Naive thymus-derived CD8-positive, alpha-beta T cell (primary cell): ENCODE data around the gene PFKFB2. TPM values are rescaled to one million over a fixed set of nuclear protein-coding genes. Genes with fewer than 3 reads are reported as not detected.

Source experiments
- ATAC-seq, 2 donors: fragments of 150-1000 bp; cut with Tn5 transposase in 1 of 2; sonication (Bioruptor Pico), chemical (Tn5 transposase) in 1 of 2; 1 replicate in 1 of 2; 2 replicates in 1 of 2; pipeline ENCODE4 v1.10.0; 2021; ENCODE audit warnings: mild to moderate bottlenecking in 2 of 2, moderate library complexity in 2 of 2
- POLR2A ChIA-PET: fragments of 350-600 bp; sonication (Branson Sonifier 250); formaldehyde crosslinking; loops from one replicate; lab custom pipeline; 2021; ENCODE audit warnings: antibody characterized with exemption; lab: Charles Lee
- DNase-seq, 10 donors: peaks; one replicate each; pipeline versions ENCODE4 v3.0.0 to v3.0.0-alpha.2; 2020 to 2022
- H3K27ac Mint-ChIP-seq, 10 donors: one replicate each; pipeline ENCODE4 v1.8.0; 2020 to 2022; ENCODE audit warnings: mild to moderate bottlenecking in 10 of 10, mixed read lengths in 10 of 10, moderate library complexity in 4 of 10, inconsistent platforms in 1 of 10
- H3K27me3 Mint-ChIP-seq, 5 donors: one replicate each; pipeline ENCODE4 v1.8.0; 2021 to 2022; ENCODE audit warnings: mixed read lengths in 5 of 5
- H3K36me3 Mint-ChIP-seq, 3 donors: one replicate each; pipeline ENCODE4 v1.8.0; 2020 to 2022; ENCODE audit warnings: mixed read lengths in 3 of 3, mild to moderate bottlenecking in 2 of 3, inconsistent platforms in 1 of 3
- H3K4me1 Mint-ChIP-seq, 4 donors: one replicate each; pipeline ENCODE4 v1.8.0; 2021 to 2022; ENCODE audit warnings: mixed read lengths in 4 of 4
- H3K4me3 Mint-ChIP-seq, 10 donors: one replicate each; pipeline ENCODE4 v1.8.0; 2020 to 2022; ENCODE audit warnings: mild to moderate bottlenecking in 10 of 10, mixed read lengths in 10 of 10, moderate library complexity in 6 of 10, inconsistent platforms in 1 of 10
- H3K9me3 Mint-ChIP-seq, 9 donors: one replicate each; pipeline ENCODE4 v1.8.0; 2020 to 2022; ENCODE audit warnings: mixed read lengths in 9 of 9, mild to moderate bottlenecking in 3 of 9, inconsistent platforms in 1 of 9, moderate library complexity in 1 of 9
- polyA plus RNA-seq, 3 donors: library from polyadenylated mRNA; unstranded; fragments of 300-500 nt; fragmentation: Illumina TruSeq; gene quantifications; one replicate each; pipeline ENCODE4 v1.2.3, GENCODE V29; 2021
- total RNA-seq, 8 experiments: library from RNA in 2 of 8; stranded (reverse) in 2 of 8; gene quantifications; one replicate each; pipeline ENCODE4 v1.2.3 and lab custom pipeline; 2021 to 2026

Gene PFKFB2
- total and polyA plus RNA-seq, 5 experiments from 2014 or later = 1.0 to 6.5 (median 1.3) TPM

GRCh38 chr1:207064561-207064960, 11.5 kb downstream of the PFKFB2 start:
- Mint-ChIP-seq H3K36me3 (peaks cover 6 to 54% (median 14%) of the 10 kb centered on the region in 3 donors), H3K27me3 (no peaks in the 10 kb centered on the region), H3K4me3 (no peak overlapping the region), H3K4me1 (peaks cover 7 to 16% (median 8%) of the 10 kb centered on the region in 4 donors), H3K27ac (no peak overlapping the region), H3K9me3 (no peaks in the 10 kb centered on the region)
- ATAC-seq = no peak
- no peak for DNase-seq
- POLR2A ChIA-PET = no interaction called here

DNA sequence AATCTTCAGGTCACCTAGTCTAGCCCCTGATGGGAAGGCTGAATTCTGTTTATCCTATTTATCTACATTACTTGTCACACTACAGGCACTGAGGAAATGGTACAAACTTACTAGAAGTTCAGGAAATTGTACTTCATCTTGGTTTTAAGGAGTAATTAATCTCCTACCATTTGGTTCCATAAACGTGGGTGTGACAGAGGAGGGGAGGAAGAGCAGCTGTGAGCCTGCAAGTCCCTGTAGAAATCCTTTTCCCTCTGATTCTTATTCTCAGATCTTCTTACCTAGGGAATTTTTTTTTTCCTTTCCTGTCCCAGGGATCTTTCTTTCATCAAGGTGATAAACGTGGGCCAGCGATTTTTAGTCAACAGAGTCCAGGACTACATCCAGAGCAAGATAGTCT, 14.1 kb downstream of the PFKFB2 start:
- Mint-ChIP-seq H3K4me3 (no peak overlapping the region), H3K36me3 (peaks cover 6 to 41% (median 10%) of the 10 kb centered on the region in 3 donors), H3K4me1 (peaks cover 17 to 42% (median 35%) of the 10 kb centered on the region in 4 donors), H3K27ac (peak overlapping the region in 1 of 10 donors; percentile 62), H3K27me3 (no peaks in the 10 kb centered on the region), H3K9me3 (no peaks in the 10 kb centered on the region)
- DNase-seq = no peak
- no peak for ATAC-seq
- POLR2A ChIA-PET = no interaction called here

- Mint-ChIP-seq H3K36me3 (peaks cover 1 to 36% (median 5%) of the 10 kb centered on the region in 3 donors), H3K27me3 (no peaks in the 10 kb centered on the region), H3K9me3 (no peaks in the 10 kb centered on the region), H3K4me3 (no peak overlapping the region), H3K27ac (peak overlapping the region in 1 of 10 donors; percentile 62), H3K4me1 (peaks cover 18 to 44% (median 40%) of the 10 kb centered on the region in 4 donors)
- no peak for ATAC-seq
- no peak for DNase-seq
- POLR2A ChIA-PET = no interaction called here
Measured at GRCh38 chr1:207067665-207068064, 14.6 kb downstream of the PFKFB2 start.

- H3K27me3 Mint-ChIP-seq = no peaks in the 10 kb centered on the region
- peak overlapping the region in 6 of 10 donors; percentile 4 to 65 (median 30) for H3K4me3 Mint-ChIP-seq
- DNase-seq (no peak), ATAC-seq (peak; percentile 27 to 47)
- peaks cover 20 to 46% (median 42%) of the 10 kb centered on the region in 4 donors for H3K4me1 Mint-ChIP-seq
- H3K9me3 Mint-ChIP-seq = no peaks in the 10 kb centered on the region
- POLR2A ChIA-PET = interaction anchor here (1.1 kb wide), 1 partner anchor 16 kb away, joined by 4 read pairs; the partner anchor contains the start of gene PFKFB2
- H3K27ac Mint-ChIP-seq = peak overlapping the region; percentile 28 to 91 (median 71)
- peaks cover 0 to 22% (median 5%) of the 10 kb centered on the region in 3 donors for H3K36me3 Mint-ChIP-seq
Measured at GRCh38 chr1:207069061-207069460, 16.0 kb downstream of the PFKFB2 start.

GRCh38 chr1:207069858-207070506, 16.9 kb downstream of the PFKFB2 start:
- peak overlapping the region; percentile 18 to 95 (median 86) for H3K27ac Mint-ChIP-seq
- H3K4me3 Mint-ChIP-seq = peak overlapping the region in 6 of 10 donors; percentile 31 to 78 (median 56)
- no peaks in the 10 kb centered on the region for H3K9me3 Mint-ChIP-seq
- DNase-seq = no peak
- ATAC-seq = peak in 1 of 2 donors; percentile 28
- peaks cover 0 to 15% (median 5%) of the 10 kb centered on the region in 3 donors for H3K36me3 Mint-ChIP-seq
- no peaks in the 10 kb centered on the region for H3K27me3 Mint-ChIP-seq
- POLR2A ChIA-PET = interaction anchor here (0.9 to 1.4 kb wide), 2 partner anchors 20 to 251 kb away, joined by 3 to 5 read pairs; partner anchors contain the start of genes CD55 and YOD1
- peaks cover 20 to 46% (median 42%) of the 10 kb centered on the region in 4 donors for H3K4me1 Mint-ChIP-seq

GRCh38 chr1:207070811-207071210, 17.7 kb downstream of the PFKFB2 start:
- POLR2A ChIA-PET = interaction anchor here (0.9 to 2.0 kb wide), 5 partner anchors 16 to 251 kb away, joined by 3 to 14 read pairs (median 4); partner anchors contain the start of genes CD55, PFKFB2 and YOD1
- Mint-ChIP-seq H3K9me3 (no peaks in the 10 kb centered on the region), H3K27me3 (no peaks in the 10 kb centered on the region), H3K4me3 (peak overlapping the region; percentile 48 to 79 (median 64)), H3K36me3 (peaks cover 0 to 9% (median 5%) of the 10 kb centered on the region in 3 donors), H3K27ac (peak overlapping the region; percentile 72 to 95 (median 90)), H3K4me1 (peaks cover 20 to 46% (median 42%) of the 10 kb centered on the region in 4 donors)
- DNase-seq (peak in 2 of 10 donors; percentile 15 to 27), ATAC-seq (peak; percentile 37 to 42)

DNA sequence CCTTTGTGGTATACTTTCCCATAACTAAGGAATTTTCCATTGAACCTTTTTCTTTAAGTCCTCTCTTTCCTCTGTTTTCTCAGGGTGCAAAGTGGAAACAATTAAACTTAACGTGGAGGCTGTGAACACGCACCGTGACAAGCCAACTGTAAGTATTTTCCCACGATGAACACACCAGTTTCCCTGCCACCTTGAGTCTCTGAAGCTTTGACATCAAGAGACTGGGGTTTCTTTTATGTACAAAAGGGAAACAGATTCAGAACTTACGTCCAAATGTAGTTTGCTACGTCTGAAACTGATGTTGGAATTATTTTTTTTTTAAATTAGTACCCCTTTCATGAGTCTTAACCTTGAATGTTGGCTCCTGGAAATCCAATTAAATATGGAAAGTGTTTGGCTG, 18.4 kb downstream of the PFKFB2 start:
- POLR2A ChIA-PET = interaction anchor here (0.9 to 2.0 kb wide), 5 partner anchors 11 to 212 kb away, joined by 3 to 14 read pairs (median 4); partner anchors contain the start of genes PFKFB2 and YOD1
- ATAC-seq (peak; percentile 81 to 88), DNase-seq (peak in 7 of 10 donors; percentile 26 to 75 (median 44))
- Mint-ChIP-seq H3K9me3 (no peaks in the 10 kb centered on the region), H3K36me3 (peaks cover 0 to 7% (median 5%) of the 10 kb centered on the region in 3 donors), H3K27ac (peak overlapping the region; percentile 72 to 95 (median 90)), H3K4me1 (peaks cover 20 to 46% (median 42%) of the 10 kb centered on the region in 4 donors), H3K27me3 (no peaks in the 10 kb centered on the region), H3K4me3 (peak overlapping the region; percentile 48 to 79 (median 64))

DNA sequence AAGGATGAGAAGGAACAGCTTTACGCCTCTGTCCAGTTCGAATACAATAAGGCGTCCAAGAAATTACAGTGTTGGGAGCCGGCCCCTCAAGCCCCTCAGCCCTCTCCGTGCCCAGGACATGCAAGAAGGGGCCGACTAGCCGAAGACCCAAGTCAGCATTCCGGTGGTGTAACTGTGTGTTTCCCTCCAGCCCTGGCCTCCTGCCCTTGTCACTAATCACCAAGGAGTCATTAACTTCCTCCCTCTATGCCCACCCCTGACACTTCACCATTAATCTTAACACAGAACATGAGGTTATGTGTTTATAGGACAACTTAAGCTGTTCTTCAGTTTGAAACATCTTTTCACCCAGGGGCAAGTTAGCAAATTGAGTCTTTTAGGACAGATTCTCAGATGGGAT, 19.2 kb downstream of the PFKFB2 start:
- Mint-ChIP-seq H3K4me3 (peak overlapping the region in 3 of 10 donors; percentile 49 to 78 (median 77)), H3K36me3 (peaks cover 0 to 7% (median 2%) of the 10 kb centered on the region in 3 donors), H3K9me3 (no peaks in the 10 kb centered on the region), H3K4me1 (peaks cover 20 to 46% (median 42%) of the 10 kb centered on the region in 4 donors), H3K27me3 (no peaks in the 10 kb centered on the region), H3K27ac (peak overlapping the region in 7 of 10 donors; percentile 72 to 95 (median 91))
- DNase-seq (no peak), ATAC-seq (no peak)
- POLR2A ChIA-PET = interaction anchor here (0.9 to 2.0 kb wide), 2 partner anchors 12 to 19 kb away, joined by 3 to 14 read pairs; partner anchors contain the start of gene PFKFB2

DNA sequence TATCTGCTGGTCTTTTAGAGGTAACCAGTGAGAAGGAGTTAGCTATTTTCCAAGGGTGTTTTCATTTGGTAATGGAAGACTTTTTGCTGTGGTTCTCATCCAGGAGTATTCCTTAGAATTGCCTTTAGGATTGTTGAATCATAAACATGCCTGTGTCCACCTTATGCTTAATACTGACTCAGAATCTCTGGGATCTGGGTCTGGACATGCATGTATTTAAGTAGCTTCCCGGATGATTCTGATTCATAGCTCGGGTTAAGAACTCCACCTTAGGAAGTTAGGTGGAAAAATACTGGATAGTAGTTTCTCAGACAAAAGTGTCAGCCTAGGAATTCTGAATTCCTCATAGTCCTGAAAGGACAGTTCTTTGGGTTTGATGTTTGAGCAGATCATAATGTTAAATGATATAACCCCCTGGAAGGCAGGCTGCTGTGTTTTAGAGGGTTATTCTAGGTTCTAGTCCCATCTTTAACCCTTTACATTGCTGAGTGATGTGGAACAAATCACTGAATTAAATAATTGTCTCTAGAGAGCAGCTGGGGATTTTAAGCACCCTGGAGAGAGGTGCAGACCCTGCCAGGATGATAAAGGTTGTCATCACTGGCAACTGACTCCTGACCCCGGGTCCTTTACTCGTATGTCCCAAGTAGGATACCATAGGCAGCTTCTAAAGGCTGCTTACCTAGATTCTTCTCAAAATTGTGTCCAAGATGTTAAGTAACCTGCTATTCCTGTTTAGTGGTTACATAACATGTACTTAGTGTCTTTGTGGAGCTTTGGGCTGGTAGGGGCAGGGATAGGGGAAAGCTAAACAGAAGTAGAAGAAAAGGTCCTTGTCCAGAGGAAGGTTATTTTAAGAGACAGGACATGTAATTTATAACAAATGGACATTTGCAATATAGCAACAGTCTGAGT, 21.1 kb downstream of the PFKFB2 start:
- no peak for DNase-seq
- no peak for ATAC-seq
- Mint-ChIP-seq H3K9me3 (no peaks in the 10 kb centered on the region), H3K27me3 (no peaks in the 10 kb centered on the region), H3K4me3 (no peak overlapping the region), H3K36me3 (no peaks in the 10 kb centered on the region), H3K27ac (peak overlapping the region in 2 of 10 donors; percentile 27 to 31), H3K4me1 (peaks cover 16 to 41% (median 39%) of the 10 kb centered on the region in 4 donors)
- POLR2A ChIA-PET = no interaction called here

- DNase-seq (no peak), ATAC-seq (no peak)
- H3K36me3 Mint-ChIP-seq = no peaks in the 10 kb centered on the region
- no peaks in the 10 kb centered on the region for H3K9me3 Mint-ChIP-seq
- peaks cover 4 to 19% (median 17%) of the 10 kb centered on the region in 4 donors for H3K4me1 Mint-ChIP-seq
- H3K27ac Mint-ChIP-seq = peak overlapping the region in 2 of 10 donors; percentile 10 to 33
- H3K27me3 Mint-ChIP-seq = no peaks in the 10 kb centered on the region
- no peak overlapping the region for H3K4me3 Mint-ChIP-seq
- POLR2A ChIA-PET = interaction anchor here (1.1 kb wide), 1 partner anchor 23 kb away, joined by 3 read pairs; the partner anchor contains the start of gene PFKFB2
Measured at GRCh38 chr1:207076181-207076955, 23.3 kb downstream of the PFKFB2 start.

DNA sequence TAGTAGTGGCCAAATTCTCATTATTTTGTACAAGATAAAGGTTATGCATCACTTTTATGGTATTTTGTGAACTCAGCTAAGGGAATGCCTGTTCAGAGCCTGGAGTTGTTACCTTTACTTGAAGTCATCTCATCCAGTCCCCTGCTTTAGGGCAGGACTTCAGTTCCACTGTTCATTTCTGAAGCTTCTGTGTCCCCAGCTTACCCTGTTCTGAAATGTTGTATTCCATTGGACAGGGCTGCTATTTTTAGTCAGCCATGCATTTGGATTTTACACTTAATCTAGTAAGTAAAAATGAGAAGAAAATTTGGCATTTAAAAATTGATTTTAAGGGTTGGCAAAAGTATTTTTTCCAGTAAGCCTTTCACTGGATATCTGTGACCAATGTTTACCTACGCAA, 23.9 kb downstream of the PFKFB2 start:
- Mint-ChIP-seq H3K27me3 (no peaks in the 10 kb centered on the region), H3K4me1 (peaks cover 4 to 13% (median 11%) of the 10 kb centered on the region in 4 donors), H3K27ac (no peak overlapping the region), H3K36me3 (no peaks in the 10 kb centered on the region), H3K4me3 (no peak overlapping the region), H3K9me3 (no peaks in the 10 kb centered on the region)
- no peak for ATAC-seq
- no peak for DNase-seq
- POLR2A ChIA-PET = no interaction called here
